ENCODE results near the gene SELPLG.

DNA sequence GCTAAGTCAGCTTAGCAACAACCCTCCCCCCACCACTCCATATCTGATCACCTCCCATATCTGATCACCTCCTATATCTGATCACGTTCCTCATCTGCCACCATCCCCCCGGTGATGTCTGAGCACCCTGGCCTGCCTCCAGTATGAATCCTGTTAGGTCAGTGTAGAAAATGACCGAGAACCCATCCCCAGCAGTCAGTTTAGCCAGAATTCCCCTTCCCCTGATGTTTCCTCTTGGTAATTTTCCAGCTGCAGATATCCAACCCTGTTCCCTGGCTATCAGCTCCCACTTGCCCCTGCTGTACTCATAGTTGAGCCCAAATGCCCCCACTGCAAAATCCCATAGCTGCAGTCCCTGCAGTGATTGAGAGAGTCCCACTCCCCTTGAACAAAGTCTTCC lies 12.5 kb downstream of the SELPLG start:
- TF ChIP-seq, protein P1, sequence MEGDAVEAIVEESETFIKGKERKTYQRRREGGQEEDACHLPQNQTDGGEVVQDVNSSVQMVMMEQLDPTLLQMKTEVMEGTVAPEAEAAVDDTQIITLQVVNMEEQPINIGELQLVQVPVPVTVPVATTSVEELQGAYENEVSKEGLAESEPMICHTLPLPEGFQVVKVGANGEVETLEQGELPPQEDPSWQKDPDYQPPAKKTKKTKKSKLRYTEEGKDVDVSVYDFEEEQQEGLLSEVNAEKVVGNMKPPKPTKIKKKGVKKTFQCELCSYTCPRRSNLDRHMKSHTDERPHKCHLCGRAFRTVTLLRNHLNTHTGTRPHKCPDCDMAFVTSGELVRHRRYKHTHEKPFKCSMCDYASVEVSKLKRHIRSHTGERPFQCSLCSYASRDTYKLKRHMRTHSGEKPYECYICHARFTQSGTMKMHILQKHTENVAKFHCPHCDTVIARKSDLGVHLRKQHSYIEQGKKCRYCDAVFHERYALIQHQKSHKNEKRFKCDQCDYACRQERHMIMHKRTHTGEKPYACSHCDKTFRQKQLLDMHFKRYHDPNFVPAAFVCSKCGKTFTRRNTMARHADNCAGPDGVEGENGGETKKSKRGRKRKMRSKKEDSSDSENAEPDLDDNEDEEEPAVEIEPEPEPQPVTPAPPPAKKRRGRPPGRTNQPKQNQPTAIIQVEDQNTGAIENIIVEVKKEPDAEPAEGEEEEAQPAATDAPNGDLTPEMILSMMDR (IDR thresholded peaks at IDR 0.05 in 8 of 11, conservative IDR thresholded peaks at IDR 0.05 in 3 of 11) = no peak
- TF ChIP-seq POLR2A (IDR thresholded peaks at IDR 0.05) (no peak), POLR2AphosphoS5 (IDR thresholded peaks at IDR 0.05) (no peak)

All from spleen (tissue), 7 donors.